Peyer's patch (tissue), 4 donors: Measurements from ENCODE around the gene SHB. TPM values are rescaled to one million over a fixed set of nuclear protein-coding genes. Genes with fewer than 3 reads are reported as not detected.

Experiments used
- DNase-seq, 3 donors: peaks; one replicate each; pipeline ENCODE4 v3.0.0-alpha.2; 2017 to 2019
- H3K27ac ChIP-seq, 4 donors: fragments of 200-600 bp; sonication (generic); one replicate each; pipeline ENCODE4 v1.5.1; 2016 to 2019
- H3K27me3 ChIP-seq, 2 donors: fragments of 200-600 bp; sonication (generic); one replicate each; pipeline ENCODE4 v1.5.1; 2019
- H3K36me3 ChIP-seq, 3 donors: fragments of 200-600 bp; sonication (generic); one replicate each; pipeline ENCODE4 v1.5.1; 2016 to 2019
- H3K4me1 ChIP-seq, 4 donors: fragments of 200-600 bp; sonication (generic); one replicate each; pipeline ENCODE4 v1.5.1; 2016 to 2019
- H3K4me3 ChIP-seq, 4 donors: fragments of 200-600 bp; sonication (generic); 1 replicate in 3 of 4; 2 replicates in 1 of 4; pipeline ENCODE4 v1.5.1; 2016 to 2019; ENCODE audit warnings: mild to moderate bottlenecking in 1 of 4
- H3K9me3 ChIP-seq, 4 donors: fragments of 200-600 bp; sonication (generic); one replicate each; pipeline ENCODE4 v1.5.1; 2016 to 2019; ENCODE audit warnings: mild to moderate bottlenecking in 1 of 4
- CTCF ChIP-seq, 6 experiments: fragments of 450-650 bp in 4 of 6; fragments of 200-600 bp in 2 of 6; sonication (generic) in 1 of 6; IDR thresholded peaks; one replicate each; pipeline ENCODE4 v1.5.1; 2017 to 2019; ENCODE audit warnings: antibody characterized with exemption in 6 of 6, mild to moderate bottlenecking in 3 of 6, moderate library complexity in 1 of 6
- POLR2A ChIP-seq, 2 donors: fragments of 450-650 bp; IDR thresholded peaks; one replicate each; pipeline ENCODE4 v1.5.1; 2017; ENCODE audit warnings: antibody characterized with exemption in 2 of 2, mild to moderate bottlenecking in 2 of 2, moderate library complexity in 2 of 2
- total RNA-seq, 4 donors: library from RNA; depleted of rRNA; stranded (reverse); fragments of >200 nt; gene quantifications; one replicate each; pipeline ENCODE4 v1.1.0, GENCODE V29; 2016

The SHB gene
- total RNA-seq, result 10 to 100 TPM; 14.5 to 31.1 (median 25.6) TPM

- Histone ChIP-seq H3K27ac (peak within 1 kb of the TSS; percentile 82 to 98 (median 94)), H3K4me3 (peak within 1 kb of the TSS; percentile 92 to 98 (median 95)), H3K9me3 (no peaks in the 10 kb centered on the region), H3K4me1 (peaks cover 0 to 38% (median 15%) of the 10 kb centered on the region in 4 donors), H3K36me3 (no peaks in the 10 kb centered on the region), H3K27me3 (no peaks in the 10 kb centered on the region)
- TF ChIP-seq POLR2A (IDR thresholded peaks at IDR 0.05), result peak; percentile 78 to 91
- TF ChIP-seq CTCF (IDR thresholded peaks at IDR 0.05), result peak in 4 of 6 experiments; percentile 34 to 60 (median 43)
- peak; percentile 80 to 94 (median 93) for DNase-seq
Observed at GRCh38 chr9:38068701-38069628, at the start of gene SHB. SHB (minus strand) TSS chr9:38069227; CDS start chr9:38068645, 582 bp downstream.

GRCh38 chr9:38117651-38118050 lies 48.6 kb upstream of the SHB start:
- no peak overlapping the region for H3K27ac ChIP-seq

GRCh38 chr9:38114905-38115304 lies 45.9 kb upstream of the SHB start:
- H3K27ac ChIP-seq, result no peak overlapping the region
- TF ChIP-seq POLR2A (IDR thresholded peaks at IDR 0.05) (no peak), CTCF (IDR thresholded peaks at IDR 0.05) (no peak)
- H3K27me3 ChIP-seq, result no peaks in the 10 kb centered on the region

More at GRCh38 chr9:38117651-38118050, 48.6 kb upstream of the SHB start:
- no peak overlapping the region for H3K4me3 ChIP-seq
- H3K4me1 ChIP-seq, result no peaks in the 10 kb centered on the region
- H3K27me3 ChIP-seq, result no peaks in the 10 kb centered on the region
- no peaks in the 10 kb centered on the region for H3K36me3 ChIP-seq
- DNase-seq, result no peak
- no peaks in the 10 kb centered on the region for H3K9me3 ChIP-seq
- TF ChIP-seq POLR2A (IDR thresholded peaks at IDR 0.05) (no peak), CTCF (IDR thresholded peaks at IDR 0.05) (no peak)

GRCh38 chr9:38112456-38112855 lies 43.4 kb upstream of the SHB start:
- H3K27ac ChIP-seq, result no peak overlapping the region
- no peaks in the 10 kb centered on the region for H3K9me3 ChIP-seq
- H3K36me3 ChIP-seq, result no peaks in the 10 kb centered on the region
- H3K4me3 ChIP-seq, result no peak overlapping the region
- no peak for DNase-seq
- TF ChIP-seq POLR2A (IDR thresholded peaks at IDR 0.05) (no peak), CTCF (IDR thresholded peaks at IDR 0.05) (no peak)
- no peaks in the 10 kb centered on the region for H3K4me1 ChIP-seq
- H3K27me3 ChIP-seq, result no peaks in the 10 kb centered on the region

More at GRCh38 chr9:38114905-38115304, 45.9 kb upstream of the SHB start:
- Histone ChIP-seq H3K36me3 (no peaks in the 10 kb centered on the region), H3K4me1 (no peaks in the 10 kb centered on the region), H3K4me3 (no peak overlapping the region), H3K9me3 (no peaks in the 10 kb centered on the region)
- no peak for DNase-seq

- H3K27ac ChIP-seq, result no peak overlapping the region
- no peaks in the 10 kb centered on the region for H3K36me3 ChIP-seq
- TF ChIP-seq POLR2A (IDR thresholded peaks at IDR 0.05) (no peak), CTCF (IDR thresholded peaks at IDR 0.05) (no peak)
- no peak for DNase-seq
- H3K27me3 ChIP-seq, result no peaks in the 10 kb centered on the region
- H3K9me3 ChIP-seq, result no peaks in the 10 kb centered on the region
- no peak overlapping the region for H3K4me3 ChIP-seq
- H3K4me1 ChIP-seq, result no peaks in the 10 kb centered on the region
Observed at GRCh38 chr9:38112049-38112448, 43.0 kb upstream of the SHB start.
